ENCODE data around the gene GRIK4. TPM values are rescaled to one million over a fixed set of nuclear protein-coding genes. Genes with fewer than 3 reads are reported as not detected.

The GRIK4 gene
- polyA plus RNA-seq, 1 of the 3 experiments (the other 2 are of a cell fraction) = 0.03 TPM

GRCh38 chr11:120594746-120595145, 83.2 kb downstream of the GRIK4 start (continued):
- TF ChIP-seq ZBTB33 (IDR thresholded peaks at IDR 0.05; ENCODE audit: borderline replicate concordance, low read depth) (no peak), SMC3 (IDR thresholded peaks at IDR 0.05; ENCODE audit: low read depth, low read length) (no peak), FOXJ3 (CRISPR knock-in tag; IDR thresholded peaks at IDR 0.05) (no peak), TAF1 (IDR thresholded peaks at IDR 0.05; ENCODE audit: borderline replicate concordance, low read depth, low read length) (no peak), JUND (IDR thresholded peaks at IDR 0.05) (no peak), USF2 (IDR thresholded peaks at IDR 0.05; ENCODE audit: borderline replicate concordance, low read depth, low read length) (no peak), YY1 (IDR thresholded peaks at IDR 0.05; ENCODE audit: low read depth) (no peak), FOXM1 (IDR thresholded peaks at IDR 0.05; ENCODE audit: low read depth) (no peak)

GRCh38 chr11:120595557-120595956, 84.0 kb downstream of the GRIK4 start:
- CTCF ChIA-PET = no interaction called here

More at GRCh38 chr11:120595557-120595956, 84.0 kb downstream of the GRIK4 start:
- H3K27me3 ChIP-seq (ENCODE audit: insufficient read depth) = peaks cover 5% of the 10 kb centered on the region; the same call in 1 of the 2 replicates
- TF ChIP-seq NRF1 (IDR thresholded peaks at IDR 0.05; ENCODE audit: low read depth, low read length) = no peak
- no peak for TF ChIP-seq GATA2 (CRISPR knock-in tag; IDR thresholded peaks at IDR 0.05)
- TF ChIP-seq PBX3 (IDR thresholded peaks at IDR 0.05) = no peak
- no peak for TF ChIP-seq TAF1 (IDR thresholded peaks at IDR 0.05; ENCODE audit: borderline replicate concordance, low read depth, low read length)
- no peak for TF ChIP-seq CHD2 (IDR thresholded peaks at IDR 0.05; ENCODE audit: low read length, partially characterized antibody)
- TF ChIP-seq ZBTB33 (IDR thresholded peaks at IDR 0.05; ENCODE audit: borderline replicate concordance, low read depth) = no peak
- TF ChIP-seq TEAD4 (IDR thresholded peaks at IDR 0.05; ENCODE audit: borderline replicate concordance, insufficient read depth) = no peak
- no peak for TF ChIP-seq GABPA (IDR thresholded peaks at IDR 0.05; ENCODE audit: low read depth)
- TF ChIP-seq YY1 (IDR thresholded peaks at IDR 0.05; ENCODE audit: low read depth) = no peak
- TF ChIP-seq TCF12 (IDR thresholded peaks at IDR 0.05) = no peak
- H4K20me1 ChIP-seq (ENCODE audit: insufficient read depth) = no peaks in the 10 kb centered on the region
- H3K9me2 ChIP-seq = no peaks in the 10 kb centered on the region
- H3K4me3 ChIP-seq (ENCODE audit: low read depth in 2 of 2, low read length in 1 of 2) = no peak overlapping the region
- no peaks in the 10 kb centered on the region for H3K9me3 ChIP-seq
- WGBS (ENCODE audit: low lambda C conversion rate) = 55% methylated on average over 4 of the region's 4 CpGs
- H2AFZ ChIP-seq (ENCODE audit: low read depth) = no peak overlapping the region
- no peak overlapping the region for H3K9ac ChIP-seq
- H3F3A ChIP-seq (replicated peaks; ENCODE audit: insufficient read depth) = no peaks in the 10 kb centered on the region
- no peaks in the 10 kb centered on the region for H3K36me3 ChIP-seq (replicated peaks in 1 of 2; ENCODE audit: control insufficient read depth in 1 of 2, insufficient read depth in 2 of 2, low read length in 1 of 2)
- no peak overlapping the region for H3K4me2 ChIP-seq
- DNase-seq = no peak
- H3K4me1 ChIP-seq (ENCODE audit: control insufficient read depth in 1 of 2, insufficient read depth in 2 of 2, low read depth in 1 of 2, low read length in 1 of 2) = no peaks in the 10 kb centered on the region
- POLR2A ChIA-PET = no interaction called here
- no peak overlapping the region for H3K27ac ChIP-seq (ENCODE audit: low read depth in 2 of 2, low read length in 1 of 2)
- H3K79me2 ChIP-seq (ENCODE audit: insufficient read depth) = no peaks in the 10 kb centered on the region

Data from SK-N-SH (cell line).